Measurements from ENCODE around the gene CYP3A5. TPM values are rescaled to one million over a fixed set of nuclear protein-coding genes. Genes with fewer than 3 reads are reported as not detected.

The CYP3A5 gene
- total RNA-seq, 2 experiments from 2014 or later: not detected

DNA sequence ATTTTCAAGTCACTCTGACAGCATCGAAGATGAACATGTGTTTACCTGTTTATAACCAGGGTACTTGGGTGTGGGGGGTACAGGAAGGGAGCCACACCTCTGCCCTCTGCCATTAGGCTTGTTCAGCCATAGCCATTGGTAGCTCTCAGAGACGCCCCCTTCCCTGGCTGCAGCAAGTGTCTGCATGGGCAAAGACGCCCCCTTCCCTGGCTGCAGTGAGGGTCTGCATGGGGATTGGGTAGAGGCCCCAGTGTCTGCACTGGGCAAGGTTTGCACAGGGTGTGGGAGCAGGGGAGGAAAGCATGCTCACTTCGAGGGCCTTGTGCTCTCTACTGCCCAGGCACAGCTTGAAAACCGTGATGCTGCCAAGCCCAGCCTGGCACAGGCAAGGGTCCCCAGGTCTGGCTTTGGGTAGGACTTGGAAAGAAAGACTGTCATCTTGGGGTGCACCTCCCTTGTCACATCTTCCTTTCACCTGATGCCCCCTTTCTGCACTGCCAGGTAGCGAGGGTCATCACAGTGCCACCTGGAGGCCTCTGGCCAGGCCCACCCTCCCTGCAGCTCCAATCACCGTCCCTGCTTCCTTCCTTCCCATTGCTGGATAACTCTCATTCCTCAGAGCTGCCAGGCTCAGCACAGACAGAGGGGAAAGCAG is 78.0 kb downstream of the CYP3A5 start:
- ATAC-seq: no peak
- ChIA-PET CTCF (interaction anchor here (1.0 to 1.1 kb wide), 2 partner anchors 14 to 23 kb away, joined by 3 read pairs; partner anchors contain the start of gene ZSCAN25), POLR2A (interaction anchor here (1.4 kb wide), 1 partner anchor 44 kb away, joined by 3 read pairs; the partner anchor contains the start of gene ZNF655)
- no peak overlapping the region for H3K27ac Mint-ChIP-seq
- no peaks in the 10 kb centered on the region for H3K36me3 Mint-ChIP-seq (ENCODE audit: low read depth)
- no peaks in the 10 kb centered on the region for H3K27me3 Mint-ChIP-seq (ENCODE audit: low read depth)
- peaks cover 11% of the 10 kb centered on the region for H3K4me1 Mint-ChIP-seq (ENCODE audit: low read depth)
- DNase-seq: peak; percentile 18
- H3K4me3 Mint-ChIP-seq: no peak overlapping the region
- H3K9me3 Mint-ChIP-seq (ENCODE audit: insufficient read depth): no peaks in the 10 kb centered on the region

- Mint-ChIP-seq H3K36me3 (ENCODE audit: low read depth) (no peaks in the 10 kb centered on the region), H3K4me1 (ENCODE audit: low read depth) (peaks cover 11% of the 10 kb centered on the region), H3K27ac (no peak overlapping the region), H3K27me3 (ENCODE audit: low read depth) (no peaks in the 10 kb centered on the region), H3K9me3 (ENCODE audit: insufficient read depth) (no peaks in the 10 kb centered on the region), H3K4me3 (no peak overlapping the region)
- POLR2A ChIA-PET: no interaction called here
- ATAC-seq: no peak
- no peak for DNase-seq
- CTCF ChIA-PET: no interaction called here
Measured at GRCh38 chr7:99599836-99600235, 80.0 kb downstream of the CYP3A5 start.

Other genes with a start within 250 kb of the CYP3A5 start
- 10 to 100 TPM; 10.9 to 13.4 TPM for gene PTCD1, start 241.2 kb downstream of the CYP3A5 start, total RNA-seq
- gene CPSF4, start 241.1 kb downstream of the CYP3A5 start, total RNA-seq: 10 to 100 TPM; 64.0 to 65.8 TPM
- 100 to 1,000 TPM; 437 to 479 TPM for gene ATP5MF, start 213.8 kb downstream of the CYP3A5 start, total RNA-seq
- 10 to 100 TPM; 21.5 to 24.2 TPM for gene ZNF789, start 207.1 kb downstream of the CYP3A5 start, total RNA-seq
- gene ZNF394, start 179.7 kb downstream of the CYP3A5 start, total RNA-seq: 10 to 100 TPM; 48.3 to 58.1 TPM
- gene ZKSCAN5, start 175.3 kb downstream of the CYP3A5 start, total RNA-seq: 10 to 100 TPM; 13.9 TPM
- gene FAM200A, start 127.9 kb downstream of the CYP3A5 start, total RNA-seq: 1 to 10 TPM; 5.1 to 5.4 TPM
- 100 to 1,000 TPM; 101 to 108 TPM for gene ZNF655, start 121.4 kb downstream of the CYP3A5 start, total RNA-seq
- gene TMEM225B, start 81.7 kb downstream of the CYP3A5 start, total RNA-seq: 1 to 10 TPM; 1.2 to 1.4 TPM
- 10 to 100 TPM; 34.8 to 36.3 TPM for gene ZSCAN25, start 63.0 kb downstream of the CYP3A5 start, total RNA-seq
- not detected for gene CYP3A7, start 55.2 kb upstream of the CYP3A5 start, total RNA-seq
- not detected for gene CYP3A4, start 104.2 kb upstream of the CYP3A5 start, total RNA-seq
- gene CYP3A43, start 148.0 kb upstream of the CYP3A5 start, total RNA-seq: not detected
- under 1 TPM; 0.42 to 0.60 TPM for gene OR2AE1, start 197.0 kb upstream of the CYP3A5 start, total RNA-seq
- gene TRIM4, start 239.5 kb upstream of the CYP3A5 start, total RNA-seq: 10 to 100 TPM; 26.7 to 28.0 TPM
- under 1 TPM in 1 of 2 experiments, not detected in 1; 0.21 TPM for gene GJC3, start 249.6 kb upstream of the CYP3A5 start, total RNA-seq